Adrenal gland (tissue), 12 donors: ENCODE measurements around the gene QPCT. TPM values are rescaled to one million over a fixed set of nuclear protein-coding genes. Genes with fewer than 3 reads are reported as not detected.

Experiments
- DNase-seq, 7 donors: peaks; one replicate each; pipeline ENCODE4 v3.0.0-alpha.2; 2019 to 2020
- H3K27ac ChIP-seq, 5 donors: fragments of 200-600 bp; sonication (generic) in 4 of 5; 1 replicate in 3 of 5; 2 replicates in 2 of 5; pipeline versions ENCODE4 v1.5.1 to v1.8.0; 2016 to 2020; ENCODE audit warnings: mild to moderate bottlenecking in 1 of 5
- H3K27me3 ChIP-seq: fragments of 200-600 bp; 2 replicates; pipeline ENCODE4 v1.8.0; 2021
- H3K36me3 ChIP-seq, 2 donors: fragments of 200-600 bp; replicated peaks in 1 of 2; 1 replicate in 1 of 2; 2 replicates in 1 of 2; pipeline versions ENCODE4 v1.5.1 to v1.8.0; 2018 to 2022
- H3K4me1 ChIP-seq, 2 donors: fragments of 200-600 bp; replicated peaks in 1 of 2; 1 replicate in 1 of 2; 2 replicates in 1 of 2; pipeline versions ENCODE4 v1.5.1 to v1.8.0; 2018 to 2021
- H3K4me3 ChIP-seq, 4 donors: fragments of 200-600 bp; sonication (generic) in 3 of 4; one replicate each; pipeline ENCODE4 v1.5.1; 2016 to 2018
- H3K9me3 ChIP-seq, 3 donors: fragments of 200-600 bp; sonication (generic) in 1 of 3; replicated peaks in 1 of 3; 1 replicate in 2 of 3; 2 replicates in 1 of 3; pipeline versions ENCODE4 v1.5.1 to v1.8.0; 2016 to 2021
- CTCF ChIP-seq, 6 experiments: fragments of 450-650 bp in 4 of 6; fragments of 200-600 bp in 2 of 6; sonication (generic) in 1 of 6; IDR thresholded peaks; 1 replicate in 5 of 6; 2 replicates in 1 of 6; pipeline versions ENCODE4 v1.5.1 to v1.8.0; 2016 to 2021; ENCODE audit warnings: antibody characterized with exemption in 6 of 6, mild to moderate bottlenecking in 2 of 6, moderate library complexity in 1 of 6
- POLR2A ChIP-seq, 2 donors: fragments of 450-650 bp; IDR thresholded peaks; one replicate each; pipeline ENCODE4 v1.6.1; 2017; ENCODE audit warnings: antibody characterized with exemption in 2 of 2, mild to moderate bottlenecking in 2 of 2, moderate library complexity in 1 of 2
- WGBS, 4 donors: extraction: QIAGEN DNeasy Blood & Tissue Kit in 2 of 4; methylation state at CpG; one replicate each; pipeline versions ENCODE4 v1.1.5 to v1.1.7; 2013 to 2017; 5-methylcytosine and 5-hydroxymethylcytosine counted together
- intact Hi-C, 2 donors: fragments of 100-400 bp; cut with DNase I; formaldehyde crosslinking; loops; one replicate each; pipeline versions ENCODE4 v1.14.1 to v1.15.0; 2022 to 2023
- polyA plus RNA-seq, 3 donors: library from polyadenylated mRNA; stranded (reverse); fragments of 200-250 nt in 2 of 3; fragments of 350-450 nt in 1 of 3; fragmentation: Illumina TruSeq in 1 of 3; extraction: RNeasy Lipid Tissue Mini Kit (QIAGEN cat#74804) in 1 of 3; gene quantifications; one replicate each; pipeline ENCODE4 v1.2.3, GENCODE V29; 2013 to 2014
- total RNA-seq, 9 donors: library from RNA; depleted of rRNA in 4 of 9; stranded (reverse); fragments of >200 nt in 4 of 9; fragments of 120-200 nt in 1 of 9; fragmentation: NEBNext Ultra II Directional in 1 of 9; extraction: Animal tissue kit (Norgen Biotek cat#: 25700) in 1 of 9; gene quantifications; one replicate each; pipeline versions ENCODE4 v1.1.0 to v1.2.4, GENCODE V29; 2013 to 2023
- donor health status: healthy with polysubstance abuse.
- donor health status: Bipolar disorder and iron deficiency.
- donor health status: DM: yes; HTN: yes; CAD: no.
- donor health status: DM: no; HTN: no; CAD: no.
- donor health status: DM: no; HTN: no; CAD: no.
- donor health status: DM: yes; HTN: yes; CAD: no.

Gene QPCT
- total and polyA plus RNA-seq, 12 donors: 30.6 to 746 (median 192) TPM

- 89 to 99% (median 90%) methylated on average over 5 of the region's 5 CpGs for WGBS, 4 donors
- intact Hi-C loops: no loop called here
- H3K4me3 ChIP-seq: no peak overlapping the region
- TF ChIP-seq CTCF (IDR thresholded peaks at IDR 0.05): no peak
- no peak for TF ChIP-seq POLR2A (IDR thresholded peaks at IDR 0.05)
- DNase-seq: no peak
- peaks cover 0 to 13% of the 10 kb centered on the region in 2 donors for H3K4me1 ChIP-seq
- H3K27ac ChIP-seq: no peak overlapping the region
- no peaks in the 10 kb centered on the region for H3K36me3 ChIP-seq
- no peaks in the 10 kb centered on the region for H3K9me3 ChIP-seq
- no peaks in the 10 kb centered on the region for H3K27me3 ChIP-seq
Observed at GRCh38 chr2:37387148-37387835, 42.9 kb downstream of the QPCT start.

- H3K9me3 ChIP-seq: no peaks in the 10 kb centered on the region
- DNase-seq: no peak
- H3K27ac ChIP-seq: no peak overlapping the region
- no peak overlapping the region for H3K4me3 ChIP-seq
- intact Hi-C loops: no loop called here
- 95 to 100% (median 96%) methylated on average over 2 of the region's 2 CpGs for WGBS, 4 donors
- peaks cover 0 to 13% of the 10 kb centered on the region in 2 donors for H3K4me1 ChIP-seq
- no peaks in the 10 kb centered on the region for H3K36me3 ChIP-seq
- no peaks in the 10 kb centered on the region for H3K27me3 ChIP-seq
- TF ChIP-seq POLR2A (IDR thresholded peaks at IDR 0.05) (no peak), CTCF (IDR thresholded peaks at IDR 0.05) (no peak)
Observed at GRCh38 chr2:37388074-37388473, 43.6 kb downstream of the QPCT start.

GRCh38 chr2:37389395-37389794 lies 45.0 kb downstream of the QPCT start:
- H3K27me3 ChIP-seq: no peaks in the 10 kb centered on the region
- peaks cover 0 to 13% of the 10 kb centered on the region in 2 donors for H3K4me1 ChIP-seq
- no peak overlapping the region for H3K27ac ChIP-seq
- no peak overlapping the region for H3K4me3 ChIP-seq
- intact Hi-C loops: no loop called here
- no peaks in the 10 kb centered on the region for H3K9me3 ChIP-seq
- no peaks in the 10 kb centered on the region for H3K36me3 ChIP-seq
- TF ChIP-seq POLR2A (IDR thresholded peaks at IDR 0.05) (no peak), CTCF (IDR thresholded peaks at IDR 0.05) (no peak)
- DNase-seq: no peak

- H3K36me3 ChIP-seq: no peaks in the 10 kb centered on the region
- H3K4me1 ChIP-seq: peaks cover 0 to 14% of the 10 kb centered on the region in 2 donors
- H3K4me3 ChIP-seq: no peak overlapping the region
- 54 to 73% (median 61%) methylated on average over 5 of the region's 5 CpGs for WGBS, 4 donors
- intact Hi-C loops: loop anchor here in 1 of 2 donors (5.0 kb wide), 1 partner anchor 487 kb away; no protein-coding TSS in a partner anchor
- peak in 2 of 7 donors; percentile 35 to 52 for DNase-seq
- no peaks in the 10 kb centered on the region for H3K9me3 ChIP-seq
- peak overlapping the region in 2 of 5 donors; percentile 24 to 39 for H3K27ac ChIP-seq
- H3K27me3 ChIP-seq: no peaks in the 10 kb centered on the region
- no peak for TF ChIP-seq CTCF (IDR thresholded peaks at IDR 0.05)
- TF ChIP-seq POLR2A (IDR thresholded peaks at IDR 0.05): no peak
Observed at GRCh38 chr2:37389989-37390765, 45.7 kb downstream of the QPCT start.
